Stimulated activated CD8-positive, alpha-beta memory T cell treated with anti-CD3 and anti-CD28 coated beads, Interleukin-4, amount 100 ng/mL, for 48 hours (primary cell): ENCODE measurements around the gene THSD7B.
"Not testable (repeated sequence)": the region's sequence is repeated elsewhere in the genome, so short reads cannot be mapped to it uniquely, and the experiment has no call there.

Experiments used
- DNase-seq: peaks from one replicate; pipeline ENCODE4 v3.0.0-alpha.2; 2020

THSD7B gene

DNA sequence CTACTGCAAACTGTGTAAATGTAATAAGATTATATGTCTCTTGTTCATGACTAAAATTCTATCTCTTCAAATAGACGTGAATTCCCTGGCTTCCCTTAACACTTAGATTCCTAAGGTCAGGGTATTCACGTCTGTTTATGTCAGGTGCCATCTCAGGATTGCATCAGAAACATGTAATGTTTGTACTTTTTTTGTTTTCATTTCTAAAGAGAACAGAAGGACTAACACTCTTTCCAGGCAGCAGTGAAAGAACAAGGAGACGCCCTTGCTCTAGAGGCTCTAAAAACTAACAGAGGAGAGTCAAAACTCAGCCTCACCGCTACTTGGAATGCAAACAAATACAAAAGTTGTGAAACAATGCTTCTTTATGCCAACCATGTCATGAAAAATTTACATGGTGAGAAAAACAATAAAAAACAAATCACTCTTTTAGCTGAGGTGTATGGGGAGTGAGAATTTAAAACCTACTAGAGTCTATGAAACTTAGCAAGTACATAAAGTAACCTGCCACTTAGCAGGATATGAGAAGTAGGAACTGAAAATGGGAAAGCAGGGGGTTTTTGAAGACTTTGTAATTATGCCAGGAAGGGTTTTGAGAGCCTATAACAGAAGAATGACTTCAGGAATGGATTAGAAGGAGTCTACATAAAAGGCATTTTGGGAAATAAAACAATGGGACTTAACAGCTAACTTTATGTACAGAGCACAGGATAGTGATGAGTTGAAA lies 522.7 kb downstream of the THSD7B start:
- DNase-seq, result no peak

GRCh38 chr2:137291836-137292570 lies 526.7 kb downstream of the THSD7B start:
- DNase-seq, result no peak

- no peak for DNase-seq
These were observed 533.0 kb downstream of the THSD7B start for GRCh38 chr2:137298377-137298776.

DNA sequence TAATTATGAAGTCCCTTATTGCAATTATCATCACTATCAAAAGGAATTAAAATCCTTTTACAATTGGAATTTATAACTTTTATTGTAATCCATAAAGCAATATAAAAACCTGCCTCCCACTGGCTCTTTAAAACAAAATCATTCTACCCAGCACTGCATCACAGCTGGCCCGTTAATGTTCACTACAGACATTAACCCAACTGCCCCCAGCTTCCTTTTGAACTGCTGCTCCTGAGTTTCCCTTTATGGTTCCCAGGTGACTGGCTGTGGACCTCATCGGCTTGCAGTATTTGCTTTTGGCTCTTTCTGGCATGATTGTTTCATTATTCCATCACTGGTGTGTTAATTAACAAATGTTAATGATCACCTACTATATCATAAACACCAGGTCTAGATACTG lies 535.6 kb downstream of the THSD7B start:
- DNase-seq, result no peak

DNA sequence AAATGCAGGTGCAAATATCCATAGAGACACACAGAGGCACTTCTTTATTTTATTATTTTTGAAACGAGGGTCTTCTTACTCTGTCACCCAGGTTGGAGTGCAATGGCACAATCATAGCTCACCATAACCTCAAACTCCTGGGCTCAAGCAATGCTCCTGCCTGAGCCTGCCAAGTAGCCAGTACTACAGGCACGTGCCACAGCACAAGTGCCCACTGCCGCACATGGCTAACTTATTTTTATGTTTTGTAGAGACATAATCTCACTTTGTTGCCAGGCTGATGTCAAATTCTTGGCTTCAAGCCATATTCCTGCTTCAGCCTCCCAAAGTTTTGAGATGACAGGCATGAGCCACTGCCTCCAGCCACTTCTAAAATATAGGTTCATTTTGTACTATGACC lies 537.6 kb downstream of the THSD7B start:
- DNase-seq, result no peak

DNA sequence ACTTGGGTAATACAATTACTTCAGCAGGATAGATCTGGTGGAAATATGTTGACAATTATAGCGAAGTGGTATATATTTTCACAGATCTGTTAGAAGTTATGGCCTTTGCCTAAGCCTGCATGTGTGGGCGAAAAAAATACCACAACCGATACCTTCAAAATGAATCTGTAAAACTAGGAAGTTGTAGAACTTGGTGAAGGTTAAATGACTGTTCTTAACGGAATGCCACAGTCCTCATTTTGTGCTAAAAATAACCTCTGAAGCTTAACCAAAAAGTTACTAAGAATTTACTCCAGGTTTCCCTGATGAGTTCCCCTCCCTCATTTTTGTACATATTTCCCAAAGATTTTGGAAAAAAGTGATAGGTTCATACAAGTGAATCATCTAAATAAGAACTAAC lies 550.7 kb downstream of the THSD7B start:
- no peak for DNase-seq

DNA sequence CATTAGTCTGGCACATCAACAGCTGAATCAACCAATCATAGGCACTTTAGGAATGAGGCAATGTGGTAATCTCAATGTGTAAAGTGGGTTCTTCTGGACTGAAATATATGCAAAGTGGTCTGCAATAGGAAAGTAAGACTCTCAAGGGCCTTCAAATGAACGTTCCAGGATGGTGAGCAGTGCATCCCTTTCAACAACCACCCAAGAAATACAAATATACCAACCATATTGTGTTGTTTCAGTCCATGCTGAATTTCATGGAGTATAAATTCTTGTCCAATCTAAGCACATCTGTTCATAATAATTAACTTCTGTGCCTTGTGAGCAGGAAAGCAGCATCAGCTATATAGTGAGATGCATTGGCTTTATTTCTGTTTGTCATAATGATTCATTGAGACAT lies 556.2 kb downstream of the THSD7B start:
- DNase-seq, result no peak

- DNase-seq, result not testable (repeated sequence)
These were observed 566.2 kb downstream of the THSD7B start for GRCh38 chr2:137331562-137331961.

GRCh38 chr2:137333386-137334165 lies 568.2 kb downstream of the THSD7B start:
- DNase-seq, result no peak

- no peak for DNase-seq
These were observed 570.7 kb downstream of the THSD7B start for GRCh38 chr2:137336067-137336466.

- no peak for DNase-seq
These were observed 573.7 kb downstream of the THSD7B start for GRCh38 chr2:137339051-137339450.

DNA sequence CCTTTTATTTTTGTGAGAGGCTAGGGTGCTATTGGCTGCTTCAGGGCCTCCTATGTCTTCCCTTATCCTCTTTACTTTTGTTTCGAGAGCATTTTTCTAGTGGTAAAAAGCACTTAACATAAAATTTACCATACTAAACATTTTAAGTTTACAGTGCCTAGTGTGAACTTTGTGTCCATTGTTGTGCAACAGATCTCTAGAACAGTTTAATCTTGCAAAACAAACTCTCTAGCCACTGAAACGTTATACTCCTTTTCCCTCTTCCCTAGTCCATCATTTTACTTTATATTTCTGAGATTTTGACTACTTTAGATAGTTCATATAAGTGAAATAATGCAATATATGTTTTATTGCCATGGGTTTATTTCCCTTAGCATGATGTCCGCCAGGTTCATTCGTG lies 580.6 kb downstream of the THSD7B start:
- DNase-seq, result no peak

DNA sequence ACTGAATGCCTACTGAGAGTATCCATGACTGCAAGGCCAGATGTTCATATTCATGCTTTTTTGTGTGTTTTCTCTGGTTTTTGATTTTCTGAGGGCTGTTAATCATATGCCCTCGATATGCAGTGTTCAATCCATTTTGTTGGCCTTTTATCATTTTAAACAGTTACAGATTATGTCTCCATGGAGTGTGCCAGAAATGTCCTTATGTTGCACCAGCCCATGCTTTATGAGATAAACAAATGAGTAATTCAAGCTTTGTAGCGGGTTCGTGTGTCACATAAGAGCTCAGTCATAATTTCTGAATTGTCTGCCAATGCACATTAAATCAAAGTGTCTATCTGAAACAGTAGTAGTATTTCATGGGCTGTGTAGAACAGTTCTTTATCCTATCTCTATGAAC lies 583.0 kb downstream of the THSD7B start:
- no peak for DNase-seq

DNA sequence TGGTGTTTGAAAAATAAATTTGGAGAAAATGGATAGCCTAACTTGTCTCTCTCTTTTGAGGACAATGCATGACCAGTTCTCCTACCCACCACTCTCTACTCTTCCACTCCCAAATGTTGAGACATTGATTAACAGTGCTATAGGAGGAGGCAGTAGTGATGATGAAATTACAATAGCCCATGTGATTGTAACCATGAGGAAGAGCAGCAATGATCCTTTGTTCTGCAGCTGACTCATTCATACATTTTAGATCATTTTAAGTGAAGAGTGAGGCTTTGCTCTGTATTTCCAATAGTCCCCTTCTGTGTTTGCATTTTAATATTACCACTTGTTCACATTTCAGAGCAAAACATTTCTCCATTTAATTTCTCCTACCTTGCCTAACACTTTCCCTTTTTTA lies 592.3 kb downstream of the THSD7B start:
- no peak for DNase-seq

- no peak for DNase-seq
These were observed 602.0 kb downstream of the THSD7B start for GRCh38 chr2:137367361-137367760.

DNA sequence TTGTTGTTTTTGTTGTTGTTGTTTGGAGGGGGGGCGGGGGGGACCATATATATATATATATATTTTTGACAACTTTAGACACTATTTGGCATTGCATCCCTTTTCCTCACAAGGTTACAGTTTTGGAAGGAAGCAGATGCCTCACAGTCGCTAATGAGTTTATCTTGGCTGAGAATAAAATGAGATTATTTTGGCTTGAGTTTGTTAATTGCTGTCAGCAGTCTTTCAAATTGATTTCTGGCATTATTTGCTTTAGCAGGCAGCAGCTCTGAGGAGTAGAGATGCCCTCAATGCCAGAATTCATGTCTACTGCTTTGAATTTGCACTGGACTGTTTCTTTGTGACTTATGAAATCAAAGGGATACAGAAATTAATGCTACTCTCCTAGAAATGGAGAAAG lies 603.8 kb downstream of the THSD7B start:
- DNase-seq, result no peak

DNA sequence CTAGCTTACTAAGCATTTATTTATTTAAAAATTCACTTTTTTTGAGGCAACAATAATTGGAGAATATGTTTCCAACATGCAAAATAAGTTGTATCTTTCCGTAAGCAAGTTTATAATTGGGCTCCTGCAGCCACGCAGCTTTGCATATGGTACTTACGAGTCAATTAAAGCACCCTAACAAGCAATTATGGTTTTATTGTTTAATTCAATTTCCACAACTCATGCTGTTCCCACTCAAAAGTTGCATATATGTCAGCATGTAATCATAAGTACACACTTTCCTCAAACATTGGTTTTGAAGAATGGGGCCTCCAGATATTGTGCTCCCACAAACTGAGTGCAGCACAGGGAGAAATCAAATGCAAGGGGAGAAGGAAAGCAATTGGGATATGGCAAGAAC lies 613.8 kb downstream of the THSD7B start:
- no peak for DNase-seq

- no peak for DNase-seq
These were observed 615.3 kb downstream of the THSD7B start for GRCh38 chr2:137380610-137381009.

DNA sequence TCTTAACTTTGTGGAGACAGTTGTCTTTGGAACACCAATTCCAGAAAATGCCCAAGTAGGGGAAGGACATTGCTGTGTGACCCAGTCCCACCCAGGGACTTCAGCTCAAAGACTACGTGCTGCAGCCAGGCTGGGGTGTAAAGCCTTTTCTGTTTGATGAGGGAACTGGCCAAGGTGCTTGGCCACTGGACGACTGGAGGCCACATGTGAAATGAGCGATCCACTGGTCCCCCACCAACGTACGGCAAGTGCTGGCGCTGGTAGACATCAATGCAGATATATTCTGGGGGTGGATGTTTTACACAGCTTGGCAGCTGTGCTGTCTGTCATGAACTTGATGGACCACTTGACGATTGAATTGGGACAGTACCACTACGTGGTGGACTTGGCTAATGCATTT lies 616.4 kb downstream of the THSD7B start:
- DNase-seq, result no peak

DNA sequence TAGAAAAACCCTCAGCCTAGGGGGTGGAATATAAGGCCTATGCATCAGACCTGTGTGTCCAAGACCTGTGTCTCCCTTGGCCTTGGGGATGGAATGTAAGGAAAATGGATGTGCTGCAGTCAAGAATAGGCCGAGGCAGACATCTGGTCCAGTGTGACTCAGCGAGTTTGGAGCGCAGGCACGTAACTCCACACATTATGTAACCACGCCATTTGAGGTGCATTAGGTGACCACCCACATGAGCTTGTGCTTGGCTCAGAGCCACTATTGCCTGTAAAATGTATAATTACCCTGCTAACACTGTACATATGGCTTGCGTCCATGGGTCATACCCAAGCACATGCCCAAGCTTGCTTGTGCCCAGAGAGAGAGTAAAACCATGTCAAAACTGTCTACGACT lies 618.0 kb downstream of the THSD7B start:
- no peak for DNase-seq

DNA sequence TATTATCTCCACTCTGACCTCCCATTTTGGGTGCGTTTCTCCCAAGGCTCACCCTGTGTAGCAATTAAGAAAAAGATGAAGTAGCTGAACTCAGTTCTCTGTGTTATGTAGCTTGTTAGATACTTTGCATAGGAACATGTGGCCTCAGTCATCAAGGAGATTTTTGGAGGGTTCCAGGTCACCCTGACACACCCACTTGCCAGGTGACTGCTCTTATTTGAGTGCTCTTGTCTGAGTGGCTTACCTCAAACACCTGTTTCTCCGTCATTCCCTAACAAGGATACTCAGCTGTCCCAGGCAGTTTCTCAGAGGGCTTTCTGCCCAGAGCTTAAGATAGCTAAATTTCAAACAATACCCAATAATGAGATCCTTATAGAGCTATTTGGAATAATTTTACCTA lies 621.7 kb downstream of the THSD7B start:
- no peak for DNase-seq

GRCh38 chr2:137405496-137405895 lies 640.2 kb downstream of the THSD7B start:
- no peak for DNase-seq

DNA sequence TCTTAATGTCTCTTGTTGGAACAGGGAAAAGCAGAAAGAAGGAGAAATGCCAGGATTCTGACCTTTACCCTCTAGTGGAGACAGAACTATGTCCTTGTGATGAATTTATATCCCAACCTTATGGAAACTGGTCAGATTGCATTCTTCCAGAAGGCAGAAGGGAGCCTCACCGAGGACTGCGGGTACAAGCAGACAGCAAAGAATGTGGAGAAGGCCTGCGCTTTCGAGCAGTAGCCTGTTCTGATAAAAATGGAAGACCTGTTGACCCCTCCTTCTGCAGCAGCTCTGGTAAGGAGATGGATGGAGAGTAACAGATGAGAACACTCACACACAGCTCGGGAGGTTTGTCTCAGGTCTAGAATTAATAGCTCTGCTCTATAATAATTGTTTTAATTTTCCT lies 646.2 kb downstream of the THSD7B start:
- DNase-seq, result no peak

DNA sequence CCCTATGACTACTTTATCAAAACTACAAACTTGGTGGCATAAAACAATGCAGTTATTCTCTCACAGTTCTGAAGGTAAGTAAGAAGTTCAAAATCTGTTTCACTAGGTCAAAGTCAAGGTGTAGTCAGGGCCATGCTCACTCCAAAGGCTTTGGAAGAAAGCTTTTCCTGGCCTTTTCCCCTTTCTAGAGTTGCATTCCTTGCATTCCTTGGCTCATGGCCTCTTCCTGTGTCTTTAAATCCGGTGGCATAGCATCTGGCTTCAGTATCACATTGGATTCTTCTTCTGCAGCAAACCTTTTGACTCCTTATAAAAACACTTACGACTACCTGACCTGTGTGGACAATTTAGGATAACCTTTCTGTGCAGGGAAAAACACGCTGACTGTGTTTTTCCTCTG lies 655.4 kb downstream of the THSD7B start:
- no peak for DNase-seq
